ENCODE results near the gene UBE2Q2. TPM values are rescaled to one million over a fixed set of nuclear protein-coding genes. Genes with fewer than 3 reads are reported as not detected.

Gene UBE2Q2
- polyA plus RNA-seq, 3 donors = 13.6 to 22.1 (median 20.9) TPM

DNA sequence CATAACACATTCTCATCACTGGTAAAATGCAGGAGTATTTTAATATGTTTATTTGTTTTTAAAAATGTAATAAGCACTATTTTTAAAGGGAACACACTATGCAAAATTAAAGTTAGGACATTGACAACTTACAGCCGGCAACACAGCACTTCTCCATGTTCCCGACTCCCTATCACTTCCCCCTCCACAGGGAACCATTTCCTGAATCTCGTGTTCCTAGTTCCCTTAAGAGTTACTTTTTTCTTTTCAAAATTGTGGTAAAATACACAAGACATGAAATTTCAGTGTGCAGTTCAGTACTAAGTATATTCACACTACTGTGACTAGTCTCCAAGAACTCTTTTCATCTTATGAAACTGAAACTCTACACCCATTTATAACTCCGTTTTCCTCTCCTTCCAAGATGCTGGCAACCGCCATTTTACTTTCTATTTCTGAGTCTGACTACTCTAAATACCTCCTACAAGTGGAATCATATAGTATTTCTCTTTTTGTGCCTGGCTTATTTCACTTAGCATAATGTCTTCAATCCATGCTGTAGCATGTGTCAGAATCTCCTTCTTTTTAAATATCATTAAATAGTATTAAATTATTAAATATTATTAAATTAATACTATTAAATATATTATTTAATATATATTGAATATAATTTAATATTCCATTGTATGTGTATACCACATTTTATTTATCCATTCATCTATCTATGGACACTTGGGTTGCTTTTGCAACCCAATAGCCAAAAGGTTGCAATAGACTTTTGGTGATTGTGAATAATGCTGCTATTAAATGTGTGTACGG lies 25.9 kb upstream of the UBE2Q2 start:
- Histone ChIP-seq H3K36me3 (replicated peaks in 1 of 2; ENCODE audit: control insufficient read depth in 1 of 2, insufficient read depth in 2 of 2, low read length in 2 of 2) (no peaks in the 10 kb centered on the region), H3K9me3 (replicated peaks in 1 of 2; ENCODE audit: control insufficient read depth in 1 of 2, insufficient read depth in 1 of 2, low read length in 2 of 2) (no peaks in the 10 kb centered on the region), H4K20me1 (ENCODE audit: insufficient read depth, low read length) (no peaks in the 10 kb centered on the region), H3K27ac (ENCODE audit: low read depth in 1 of 2, low read length in 2 of 2) (no peak overlapping the region), H3K27me3 (ENCODE audit: control insufficient read depth in 2 of 2, insufficient read depth in 2 of 2, low read length in 2 of 2) (no peaks in the 10 kb centered on the region), H2AFZ (ENCODE audit: insufficient read depth, low read depth, low read length, poor library complexity, severe bottlenecking) (peak overlapping the region; percentile 66), H3K79me2 (ENCODE audit: insufficient read depth, low read length) (no peaks in the 10 kb centered on the region), H3K4me1 (ENCODE audit: control insufficient read depth in 1 of 2, insufficient read depth in 2 of 2, low read length in 2 of 2) (peaks cover 3 to 7% of the 10 kb centered on the region in 2 donors), H3K4me2 (replicated peaks; ENCODE audit: extremely low read depth, low read length, poor library complexity, severe bottlenecking) (peak overlapping the region; percentile 72), H3K9ac (ENCODE audit: insufficient read depth, low read length, poor library complexity, severe bottlenecking) (no peak overlapping the region), H3K4me3 (replicated peaks in 1 of 3; ENCODE audit: low read depth in 2 of 3, low read length in 3 of 3) (peak overlapping the region; percentile 36 to 80 (median 74))
- Mint-ChIP-seq H3K27me3 (ENCODE audit: low read depth in 3 of 3) (peaks cover 0 to 3% (median 1%) of the 10 kb centered on the region in 3 donors), H3K36me3 (no peaks in the 10 kb centered on the region), H3K9me3 (no peaks in the 10 kb centered on the region), H3K4me3 (peak overlapping the region; percentile 76 to 90), H3K4me1 (peaks cover 10% of the 10 kb centered on the region), H3K27ac (peak overlapping the region in 1 of 7 donors; percentile 33)
- no CpG with 5 or more reads among the region's 6 CpGs for WGBS (ENCODE audit: insufficient coverage)
- peak; percentile 14 to 38 (median 18) for DNase-seq
- TF ChIP-seq, protein P1, sequence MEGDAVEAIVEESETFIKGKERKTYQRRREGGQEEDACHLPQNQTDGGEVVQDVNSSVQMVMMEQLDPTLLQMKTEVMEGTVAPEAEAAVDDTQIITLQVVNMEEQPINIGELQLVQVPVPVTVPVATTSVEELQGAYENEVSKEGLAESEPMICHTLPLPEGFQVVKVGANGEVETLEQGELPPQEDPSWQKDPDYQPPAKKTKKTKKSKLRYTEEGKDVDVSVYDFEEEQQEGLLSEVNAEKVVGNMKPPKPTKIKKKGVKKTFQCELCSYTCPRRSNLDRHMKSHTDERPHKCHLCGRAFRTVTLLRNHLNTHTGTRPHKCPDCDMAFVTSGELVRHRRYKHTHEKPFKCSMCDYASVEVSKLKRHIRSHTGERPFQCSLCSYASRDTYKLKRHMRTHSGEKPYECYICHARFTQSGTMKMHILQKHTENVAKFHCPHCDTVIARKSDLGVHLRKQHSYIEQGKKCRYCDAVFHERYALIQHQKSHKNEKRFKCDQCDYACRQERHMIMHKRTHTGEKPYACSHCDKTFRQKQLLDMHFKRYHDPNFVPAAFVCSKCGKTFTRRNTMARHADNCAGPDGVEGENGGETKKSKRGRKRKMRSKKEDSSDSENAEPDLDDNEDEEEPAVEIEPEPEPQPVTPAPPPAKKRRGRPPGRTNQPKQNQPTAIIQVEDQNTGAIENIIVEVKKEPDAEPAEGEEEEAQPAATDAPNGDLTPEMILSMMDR (IDR thresholded peaks at IDR 0.05) = no peak
- intact Hi-C loops (cut with micrococcal nuclease) = no loop called here

DNA sequence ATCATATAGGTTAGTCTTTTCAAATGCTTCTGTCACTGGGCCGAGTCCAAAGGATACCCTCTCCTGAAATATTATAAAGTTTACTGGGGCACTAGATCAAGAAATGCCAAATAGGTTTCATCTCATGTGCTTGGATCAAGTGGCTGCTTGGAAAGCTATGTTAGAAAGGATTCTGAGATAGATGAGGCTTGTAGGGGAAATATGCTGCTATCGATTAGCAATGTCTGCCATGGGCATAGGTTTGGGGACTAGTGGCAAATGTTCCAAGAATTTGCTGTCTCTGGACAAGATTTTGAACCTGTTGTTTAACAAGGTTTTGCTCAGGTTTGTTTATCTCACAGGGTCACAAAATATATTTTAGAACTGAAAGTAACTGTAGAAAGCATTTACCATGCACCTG lies 23.0 kb upstream of the UBE2Q2 start:
- no peak overlapping the region for H3K4me3 Mint-ChIP-seq

More for the DNA sequence above, 23.0 kb upstream of the UBE2Q2 start:
- no peaks in the 10 kb centered on the region for H3K9me3 Mint-ChIP-seq
- peaks cover 10% of the 10 kb centered on the region for H3K4me1 Mint-ChIP-seq
- TF ChIP-seq, protein P1 (IDR thresholded peaks at IDR 0.05) = no peak
- intact Hi-C loops (cut with micrococcal nuclease) = no loop called here
- Histone ChIP-seq H3K4me1 (ENCODE audit: control insufficient read depth in 1 of 2, insufficient read depth in 2 of 2, low read length in 2 of 2) (peaks cover 3 to 7% of the 10 kb centered on the region in 2 donors), H3K79me2 (ENCODE audit: insufficient read depth, low read length) (no peaks in the 10 kb centered on the region), H4K20me1 (ENCODE audit: insufficient read depth, low read length) (no peaks in the 10 kb centered on the region), H3K4me2 (replicated peaks; ENCODE audit: extremely low read depth, low read length, poor library complexity, severe bottlenecking) (no peak overlapping the region), H3K9ac (ENCODE audit: insufficient read depth, low read length, poor library complexity, severe bottlenecking) (no peak overlapping the region), H3K27me3 (ENCODE audit: control insufficient read depth in 2 of 2, insufficient read depth in 2 of 2, low read length in 2 of 2) (no peaks in the 10 kb centered on the region), H3K9me3 (replicated peaks in 1 of 2; ENCODE audit: control insufficient read depth in 1 of 2, insufficient read depth in 1 of 2, low read length in 2 of 2) (no peaks in the 10 kb centered on the region), H3K27ac (ENCODE audit: low read depth in 1 of 2, low read length in 2 of 2) (no peak overlapping the region), H3K4me3 (replicated peaks in 1 of 3; ENCODE audit: low read depth in 2 of 3, low read length in 3 of 3) (no peak overlapping the region), H2AFZ (ENCODE audit: insufficient read depth, low read depth, low read length, poor library complexity, severe bottlenecking) (no peak overlapping the region), H3K36me3 (replicated peaks in 1 of 2; ENCODE audit: control insufficient read depth in 1 of 2, insufficient read depth in 2 of 2, low read length in 2 of 2) (no peaks in the 10 kb centered on the region)
- peaks cover 0 to 4% (median 0%) of the 10 kb centered on the region in 3 donors for H3K27me3 Mint-ChIP-seq (ENCODE audit: low read depth in 3 of 3)
- no peaks in the 10 kb centered on the region for H3K36me3 Mint-ChIP-seq
- 100% methylated on average over 1 of the region's 2 CpGs for WGBS (ENCODE audit: insufficient coverage)
- DNase-seq = no peak
- H3K27ac Mint-ChIP-seq = no peak overlapping the region

Measured in CD14-positive monocyte (primary cell).